ENCODE measurements around the gene LRP5.

- TF ChIP-seq ZNF766 (CRISPR knock-in tag; conservative IDR thresholded peaks at IDR 0.05) = no peak
- no peak for TF ChIP-seq NBN (IDR thresholded peaks at IDR 0.05; ENCODE audit: low read depth)
- TF ChIP-seq E2F5 (CRISPR knock-in tag; IDR thresholded peaks at IDR 0.05) = no peak
- TF ChIP-seq CTCF (IDR thresholded peaks at IDR 0.05 in 2 of 3, conservative IDR thresholded peaks at IDR 0.05 in 1 of 3; ENCODE audit: insufficient read depth in 2 of 3, low read depth in 1 of 3, low read length in 3 of 3) = no peak
- TF ChIP-seq, protein P1, sequence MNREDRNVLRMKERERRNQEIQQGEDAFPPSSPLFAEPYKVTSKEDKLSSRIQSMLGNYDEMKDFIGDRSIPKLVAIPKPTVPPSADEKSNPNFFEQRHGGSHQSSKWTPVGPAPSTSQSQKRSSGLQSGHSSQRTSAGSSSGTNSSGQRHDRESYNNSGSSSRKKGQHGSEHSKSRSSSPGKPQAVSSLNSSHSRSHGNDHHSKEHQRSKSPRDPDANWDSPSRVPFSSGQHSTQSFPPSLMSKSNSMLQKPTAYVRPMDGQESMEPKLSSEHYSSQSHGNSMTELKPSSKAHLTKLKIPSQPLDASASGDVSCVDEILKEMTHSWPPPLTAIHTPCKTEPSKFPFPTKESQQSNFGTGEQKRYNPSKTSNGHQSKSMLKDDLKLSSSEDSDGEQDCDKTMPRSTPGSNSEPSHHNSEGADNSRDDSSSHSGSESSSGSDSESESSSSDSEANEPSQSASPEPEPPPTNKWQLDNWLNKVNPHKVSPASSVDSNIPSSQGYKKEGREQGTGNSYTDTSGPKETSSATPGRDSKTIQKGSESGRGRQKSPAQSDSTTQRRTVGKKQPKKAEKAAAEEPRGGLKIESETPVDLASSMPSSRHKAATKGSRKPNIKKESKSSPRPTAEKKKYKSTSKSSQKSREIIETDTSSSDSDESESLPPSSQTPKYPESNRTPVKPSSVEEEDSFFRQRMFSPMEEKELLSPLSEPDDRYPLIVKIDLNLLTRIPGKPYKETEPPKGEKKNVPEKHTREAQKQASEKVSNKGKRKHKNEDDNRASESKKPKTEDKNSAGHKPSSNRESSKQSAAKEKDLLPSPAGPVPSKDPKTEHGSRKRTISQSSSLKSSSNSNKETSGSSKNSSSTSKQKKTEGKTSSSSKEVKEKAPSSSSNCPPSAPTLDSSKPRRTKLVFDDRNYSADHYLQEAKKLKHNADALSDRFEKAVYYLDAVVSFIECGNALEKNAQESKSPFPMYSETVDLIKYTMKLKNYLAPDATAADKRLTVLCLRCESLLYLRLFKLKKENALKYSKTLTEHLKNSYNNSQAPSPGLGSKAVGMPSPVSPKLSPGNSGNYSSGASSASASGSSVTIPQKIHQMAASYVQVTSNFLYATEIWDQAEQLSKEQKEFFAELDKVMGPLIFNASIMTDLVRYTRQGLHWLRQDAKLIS (CRISPR knock-in tag; IDR thresholded peaks at IDR 0.05) = no peak
- TF ChIP-seq, protein P2, sequence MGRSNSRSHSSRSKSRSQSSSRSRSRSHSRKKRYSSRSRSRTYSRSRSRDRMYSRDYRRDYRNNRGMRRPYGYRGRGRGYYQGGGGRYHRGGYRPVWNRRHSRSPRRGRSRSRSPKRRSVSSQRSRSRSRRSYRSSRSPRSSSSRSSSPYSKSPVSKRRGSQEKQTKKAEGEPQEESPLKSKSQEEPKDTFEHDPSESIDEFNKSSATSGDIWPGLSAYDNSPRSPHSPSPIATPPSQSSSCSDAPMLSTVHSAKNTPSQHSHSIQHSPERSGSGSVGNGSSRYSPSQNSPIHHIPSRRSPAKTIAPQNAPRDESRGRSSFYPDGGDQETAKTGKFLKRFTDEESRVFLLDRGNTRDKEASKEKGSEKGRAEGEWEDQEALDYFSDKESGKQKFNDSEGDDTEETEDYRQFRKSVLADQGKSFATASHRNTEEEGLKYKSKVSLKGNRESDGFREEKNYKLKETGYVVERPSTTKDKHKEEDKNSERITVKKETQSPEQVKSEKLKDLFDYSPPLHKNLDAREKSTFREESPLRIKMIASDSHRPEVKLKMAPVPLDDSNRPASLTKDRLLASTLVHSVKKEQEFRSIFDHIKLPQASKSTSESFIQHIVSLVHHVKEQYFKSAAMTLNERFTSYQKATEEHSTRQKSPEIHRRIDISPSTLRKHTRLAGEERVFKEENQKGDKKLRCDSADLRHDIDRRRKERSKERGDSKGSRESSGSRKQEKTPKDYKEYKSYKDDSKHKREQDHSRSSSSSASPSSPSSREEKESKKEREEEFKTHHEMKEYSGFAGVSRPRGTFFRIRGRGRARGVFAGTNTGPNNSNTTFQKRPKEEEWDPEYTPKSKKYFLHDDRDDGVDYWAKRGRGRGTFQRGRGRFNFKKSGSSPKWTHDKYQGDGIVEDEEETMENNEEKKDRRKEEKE (IDR thresholded peaks at IDR 0.05; ENCODE audit: borderline replicate concordance in 1 of 2, control insufficient read depth in 1 of 2, low read depth in 2 of 2, low read length in 1 of 2) = no peak
- TF ChIP-seq NCOA2 (IDR thresholded peaks at IDR 0.05; ENCODE audit: partially characterized antibody in 2 of 2) = no peak
- no peak for TF ChIP-seq PREB (CRISPR knock-in tag; IDR thresholded peaks at IDR 0.05)
- TF ChIP-seq MAFK (IDR thresholded peaks at IDR 0.05; ENCODE audit: low read length) = no peak
Measured at GRCh38 chr11:68296344-68297051, 15.9 kb upstream of the LRP5 start.

Data from K562 (cell line).